HG02840 (cell line): ENCODE data around the gene LUC7L2.
"Not testable (repeated sequence)": the region's sequence is repeated elsewhere in the genome, so short reads cannot be mapped to it uniquely, and the experiment has no call there.

Source experiments
- ATAC-seq: cut with Tn5 transposase; IDR thresholded peaks from one replicate; pipeline ENCODE4 v1.9.1; 2021; ENCODE audit warnings: mild to moderate bottlenecking, moderate library complexity, moderate number of reproducible peaks; ENCODE audit not compliant: unreplicated experiment, low FRiP score

LUC7L2 gene

GRCh38 chr7:139436806-139437205 lies 77.1 kb downstream of the LUC7L2 start:
- no peak for ATAC-seq

DNA sequence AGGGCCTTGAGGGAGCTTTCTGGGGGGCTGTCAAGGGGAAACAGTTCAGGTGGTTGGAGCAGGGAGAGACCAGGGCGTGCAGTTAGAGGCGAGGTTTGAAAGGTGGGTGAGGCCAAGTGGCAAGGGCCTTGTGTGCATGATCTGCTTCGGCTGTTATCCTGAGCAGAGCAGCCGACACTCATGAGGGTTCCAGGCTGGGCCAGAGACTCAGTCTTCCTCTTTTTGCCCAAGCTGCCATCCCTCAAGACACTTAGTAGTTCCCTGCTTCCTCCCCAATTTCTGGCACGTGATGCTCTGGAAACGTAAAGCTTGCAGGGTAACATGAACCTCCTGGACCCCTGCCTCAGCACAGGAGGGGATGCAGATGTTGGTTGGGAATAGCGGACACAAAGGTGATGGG lies 79.7 kb downstream of the LUC7L2 start:
- no peak for ATAC-seq

GRCh38 chr7:139441961-139442360 lies 82.3 kb downstream of the LUC7L2 start:
- ATAC-seq: no peak

GRCh38 chr7:139446051-139446890 lies 86.6 kb downstream of the LUC7L2 start:
- ATAC-seq: no peak

- no peak for ATAC-seq
These were observed 91.2 kb downstream of the LUC7L2 start for GRCh38 chr7:139450851-139451250.

- ATAC-seq: no peak
These were observed 91.9 kb downstream of the LUC7L2 start for GRCh38 chr7:139451638-139452037.

DNA sequence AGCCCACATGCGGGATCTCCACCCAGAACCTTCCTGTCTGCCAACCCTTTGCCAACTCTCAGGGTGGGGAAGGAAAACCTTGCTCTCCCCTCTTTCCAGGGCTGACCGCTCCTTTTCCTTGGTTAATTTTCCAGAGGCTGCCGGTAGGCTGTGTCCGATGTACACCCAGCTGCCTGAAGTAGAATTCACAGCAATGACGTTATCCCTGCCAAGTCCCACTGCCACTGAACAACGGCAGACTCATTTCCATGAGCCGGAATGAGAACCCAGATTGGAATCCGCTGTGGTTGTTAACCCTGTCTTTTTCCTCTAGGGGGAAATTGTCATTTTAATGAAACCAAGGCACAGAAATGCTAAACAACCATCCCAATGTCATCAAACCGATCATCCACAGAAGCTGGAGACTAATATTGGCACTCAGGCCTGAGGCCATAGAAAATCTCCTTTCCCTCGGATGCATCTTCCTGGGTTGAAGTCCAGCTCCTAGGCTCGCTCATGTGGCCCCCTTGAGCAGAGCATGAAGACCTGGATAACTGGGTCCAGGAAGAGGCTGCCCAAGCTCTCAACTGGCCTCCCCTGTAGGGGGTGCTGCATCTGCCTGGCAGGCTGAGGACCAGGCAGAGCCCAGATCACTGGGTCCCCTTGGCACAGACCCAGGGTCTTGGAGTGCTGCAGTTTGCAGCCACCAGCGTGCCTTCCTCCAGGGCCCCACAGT lies 93.4 kb downstream of the LUC7L2 start:
- ATAC-seq: no peak

- ATAC-seq: no peak
These were observed 94.1 kb downstream of the LUC7L2 start for GRCh38 chr7:139453673-139454321.

- ATAC-seq: no peak
These were observed 96.1 kb downstream of the LUC7L2 start for GRCh38 chr7:139455789-139456188.

DNA sequence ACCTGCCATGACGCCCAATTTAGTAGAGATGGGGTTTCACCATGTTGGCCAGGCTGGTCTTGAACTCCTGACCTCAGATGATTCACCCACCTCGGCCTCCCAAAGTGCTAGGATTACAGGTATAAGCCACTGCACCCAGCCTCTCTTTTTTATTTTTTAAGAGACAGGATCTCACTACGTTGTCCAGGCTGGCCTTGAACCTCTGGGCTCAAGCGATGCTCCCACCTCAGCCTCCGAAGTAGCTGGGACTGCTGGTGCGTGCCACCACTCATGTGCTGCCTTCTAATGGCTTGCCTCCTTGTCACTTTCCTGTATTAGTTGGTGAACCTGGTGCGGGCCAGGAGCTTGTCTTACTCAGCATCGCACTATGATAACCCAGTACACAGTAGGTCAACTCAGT lies 96.8 kb downstream of the LUC7L2 start:
- no peak for ATAC-seq

DNA sequence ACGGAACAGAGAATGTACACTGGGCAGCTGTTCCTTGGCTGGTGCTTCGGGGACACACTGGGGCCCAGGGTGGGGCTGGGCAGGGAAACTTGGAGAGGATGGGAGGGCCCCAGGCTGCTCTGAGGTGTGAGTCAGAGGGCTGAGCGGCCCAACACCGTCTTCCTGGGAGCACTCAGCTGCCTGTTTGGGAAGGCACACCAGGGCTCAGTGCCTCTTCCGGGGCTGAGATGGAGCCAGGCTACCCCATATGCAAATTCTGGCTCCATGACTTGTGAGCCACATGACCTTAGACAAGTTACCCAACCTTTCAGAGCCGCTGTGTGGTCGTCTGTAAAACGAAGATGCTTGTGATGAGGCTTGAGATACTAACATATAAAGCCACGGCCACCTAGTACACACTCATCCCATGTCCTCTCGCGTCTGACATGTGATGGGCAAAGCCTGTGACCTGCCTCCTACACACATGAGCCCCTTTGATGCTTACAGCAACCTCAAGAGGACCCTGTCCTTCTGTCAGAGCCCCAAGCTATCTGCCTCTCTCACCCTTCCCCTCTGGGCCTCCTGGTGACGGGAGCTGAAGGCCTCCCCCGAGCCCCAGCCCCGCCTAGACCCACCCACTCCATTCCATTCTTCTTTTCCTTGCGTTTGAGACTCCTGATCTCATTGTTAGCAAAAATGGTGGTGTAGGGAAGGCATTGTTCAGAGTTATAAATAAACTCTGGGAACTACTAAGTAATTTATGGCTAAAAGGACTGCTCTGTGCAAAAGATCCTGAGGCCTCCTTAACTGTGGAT lies 97.7 kb downstream of the LUC7L2 start:
- no peak for ATAC-seq

DNA sequence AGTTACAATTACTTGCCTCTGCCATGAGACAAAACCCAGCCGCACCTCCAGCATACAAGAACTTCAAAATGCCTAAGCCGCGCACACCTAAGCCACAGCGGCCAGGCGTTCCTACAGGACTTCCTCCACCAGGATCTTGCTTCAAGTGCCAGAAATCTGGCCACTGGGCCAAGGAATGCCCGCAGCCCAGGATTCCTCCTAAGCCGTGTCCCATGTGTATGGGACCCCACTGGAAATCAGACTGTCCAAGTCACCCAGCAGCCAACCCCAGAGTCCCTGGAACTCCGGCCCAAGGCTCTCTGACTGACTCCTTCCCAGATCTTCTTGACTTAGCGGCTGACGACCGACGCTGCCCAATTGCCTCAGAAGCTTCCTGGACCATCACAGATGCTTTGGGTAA lies 103.7 kb downstream of the LUC7L2 start:
- not testable (repeated sequence) for ATAC-seq

GRCh38 chr7:139464511-139464910 lies 104.8 kb downstream of the LUC7L2 start:
- ATAC-seq: not testable (repeated sequence)

DNA sequence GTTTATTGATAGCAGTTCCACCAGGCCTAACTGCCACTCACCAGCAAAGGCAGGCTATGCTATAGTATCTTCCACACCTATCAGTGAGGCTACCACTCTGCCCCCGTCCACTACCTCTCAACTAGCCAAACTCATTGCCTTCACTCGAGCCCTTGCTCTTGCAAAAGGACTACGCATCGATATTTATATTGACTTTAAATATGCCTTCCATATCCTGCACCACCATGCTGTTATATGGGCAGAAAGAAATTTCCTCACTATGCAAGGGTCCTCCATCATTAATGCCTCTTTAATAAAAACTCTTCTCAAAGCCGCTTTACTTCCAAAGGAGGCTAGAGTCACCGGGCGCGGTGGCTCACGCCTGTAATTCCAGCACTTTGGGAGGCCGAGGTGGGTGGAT lies 105.4 kb downstream of the LUC7L2 start:
- ATAC-seq: not testable (repeated sequence)

GRCh38 chr7:139467729-139468128 lies 108.0 kb downstream of the LUC7L2 start:
- ATAC-seq: not testable (repeated sequence)

DNA sequence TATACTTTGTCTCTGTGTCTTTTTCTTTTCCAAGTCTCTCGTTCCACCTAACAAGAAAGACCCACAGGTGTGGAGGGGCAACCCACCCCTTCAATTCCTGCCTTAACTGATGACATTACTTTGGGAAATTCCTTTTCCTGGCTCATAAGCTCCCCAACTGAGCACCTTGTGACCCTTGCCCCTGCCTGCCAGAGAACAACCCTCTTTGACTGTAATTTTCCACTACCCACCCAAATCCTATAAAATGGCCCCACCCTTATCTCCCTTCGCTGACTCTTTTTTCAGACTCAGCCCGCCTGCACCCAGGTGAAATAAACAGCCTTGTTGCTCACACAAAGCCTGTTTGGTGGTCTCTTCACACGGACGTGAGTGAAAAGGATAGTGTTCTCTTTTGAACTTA lies 108.6 kb downstream of the LUC7L2 start:
- ATAC-seq: not testable (repeated sequence)

- no peak for ATAC-seq
These were observed 112.2 kb downstream of the LUC7L2 start for GRCh38 chr7:139471740-139472353.
